Neural crest cell (in vitro differentiated cells): ENCODE data around the gene DOCK3. TPM values are rescaled to one million over a fixed set of nuclear protein-coding genes. Genes with fewer than 3 reads are reported as not detected.
A peak's percentile ranks its signal among the peaks of the same experiment; 100 is the strongest.

Source experiments
- DNase-seq: peaks from one replicate; pipeline ENCODE4 v3.0.0; 2021; ENCODE audit warnings: low read depth, mixed read lengths, low spot score
- H3K27ac Mint-ChIP-seq: one replicate; pipeline ENCODE4 v1.8.0; 2021; ENCODE audit warnings: mild to moderate bottlenecking, mixed read lengths; ENCODE audit not compliant: unreplicated experiment
- H3K27me3 Mint-ChIP-seq: 2 replicates; pipeline ENCODE4 v1.8.0; 2021; ENCODE audit warnings: low read depth, mild to moderate bottlenecking, mixed read lengths
- H3K36me3 Mint-ChIP-seq: 2 replicates; pipeline ENCODE4 v1.8.0; 2021; ENCODE audit warnings: low read depth, mild to moderate bottlenecking, mixed read lengths
- H3K4me1 Mint-ChIP-seq: 2 replicates; pipeline ENCODE4 v1.8.0; 2021; ENCODE audit warnings: mixed read lengths
- H3K4me3 Mint-ChIP-seq: one replicate; pipeline ENCODE4 v1.8.0; 2021; ENCODE audit warnings: mild to moderate bottlenecking, mixed read lengths
- H3K9me3 Mint-ChIP-seq: 2 replicates; pipeline ENCODE4 v1.8.0; 2021; ENCODE audit warnings: mixed read lengths
- total RNA-seq: library from RNA; stranded (reverse); gene quantifications from 2 replicates; pipeline ENCODE4 v1.2.1, GENCODE V29; 2021
- TF ChIP-seq, protein P1 (sequence below): fragments of 200-600 bp; sonication (generic); conservative IDR thresholded peaks from 2 replicates; pipeline ENCODE4 v1.5.0; 2021; ENCODE audit warnings: antibody characterized with exemption, mild to moderate bottlenecking

DOCK3 gene
- total RNA-seq, 1 donor from 2014 or later = 5.0 TPM

DNA sequence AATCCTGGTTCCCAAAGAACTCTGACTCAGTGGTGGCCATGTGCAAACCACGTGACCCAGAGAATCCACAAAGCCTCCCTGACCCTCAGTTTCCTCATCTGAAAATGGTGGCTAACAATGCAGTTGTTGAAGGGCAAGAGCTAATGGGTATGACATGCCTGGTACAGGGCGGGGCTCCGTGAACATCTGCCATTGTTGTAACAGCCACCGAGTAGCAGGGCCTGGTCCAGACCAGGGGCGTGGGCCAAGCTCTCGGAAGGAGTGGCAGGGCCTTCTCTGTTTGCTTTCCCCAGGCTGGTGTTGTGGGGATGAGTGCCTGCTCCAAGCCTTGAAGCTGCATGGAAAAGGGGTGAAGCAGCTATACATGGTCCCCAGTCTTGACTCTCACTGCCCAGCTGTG, 44.3 kb upstream of the DOCK3 start:
- H3K9me3 Mint-ChIP-seq = no peaks in the 10 kb centered on the region
- TF ChIP-seq, protein P1, sequence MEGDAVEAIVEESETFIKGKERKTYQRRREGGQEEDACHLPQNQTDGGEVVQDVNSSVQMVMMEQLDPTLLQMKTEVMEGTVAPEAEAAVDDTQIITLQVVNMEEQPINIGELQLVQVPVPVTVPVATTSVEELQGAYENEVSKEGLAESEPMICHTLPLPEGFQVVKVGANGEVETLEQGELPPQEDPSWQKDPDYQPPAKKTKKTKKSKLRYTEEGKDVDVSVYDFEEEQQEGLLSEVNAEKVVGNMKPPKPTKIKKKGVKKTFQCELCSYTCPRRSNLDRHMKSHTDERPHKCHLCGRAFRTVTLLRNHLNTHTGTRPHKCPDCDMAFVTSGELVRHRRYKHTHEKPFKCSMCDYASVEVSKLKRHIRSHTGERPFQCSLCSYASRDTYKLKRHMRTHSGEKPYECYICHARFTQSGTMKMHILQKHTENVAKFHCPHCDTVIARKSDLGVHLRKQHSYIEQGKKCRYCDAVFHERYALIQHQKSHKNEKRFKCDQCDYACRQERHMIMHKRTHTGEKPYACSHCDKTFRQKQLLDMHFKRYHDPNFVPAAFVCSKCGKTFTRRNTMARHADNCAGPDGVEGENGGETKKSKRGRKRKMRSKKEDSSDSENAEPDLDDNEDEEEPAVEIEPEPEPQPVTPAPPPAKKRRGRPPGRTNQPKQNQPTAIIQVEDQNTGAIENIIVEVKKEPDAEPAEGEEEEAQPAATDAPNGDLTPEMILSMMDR = no peak
- H3K36me3 Mint-ChIP-seq = no peaks in the 10 kb centered on the region
- no peak for DNase-seq
- H3K4me3 Mint-ChIP-seq = no peak overlapping the region
- H3K27ac Mint-ChIP-seq = no peak overlapping the region
- no peaks in the 10 kb centered on the region for H3K27me3 Mint-ChIP-seq
- peaks cover 10% of the 10 kb centered on the region for H3K4me1 Mint-ChIP-seq

DNA sequence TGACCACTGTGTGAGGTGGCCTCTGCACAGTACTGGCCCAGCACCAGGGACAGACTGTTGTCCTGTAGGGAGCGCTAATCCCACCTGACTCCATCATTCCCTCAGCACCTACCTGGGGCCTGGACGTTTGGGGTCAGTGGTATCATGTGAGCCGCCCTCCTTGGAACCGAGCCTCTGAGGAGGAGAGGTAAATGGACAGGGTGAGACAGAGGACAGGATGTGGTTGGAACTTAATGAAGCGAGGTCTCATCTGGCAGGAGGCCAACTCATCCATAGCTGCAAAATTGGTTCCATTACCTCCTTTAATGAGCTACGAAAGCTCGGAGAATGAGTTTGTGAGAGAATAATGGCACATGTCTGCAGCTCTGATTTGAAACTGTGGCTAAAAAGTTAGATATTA, 43.9 kb upstream of the DOCK3 start:
- Mint-ChIP-seq H3K9me3 (no peaks in the 10 kb centered on the region), H3K27ac (no peak overlapping the region), H3K36me3 (no peaks in the 10 kb centered on the region), H3K4me3 (no peak overlapping the region), H3K4me1 (peaks cover 7% of the 10 kb centered on the region), H3K27me3 (no peaks in the 10 kb centered on the region)
- DNase-seq = no peak
- TF ChIP-seq, protein P1 = no peak

DNA sequence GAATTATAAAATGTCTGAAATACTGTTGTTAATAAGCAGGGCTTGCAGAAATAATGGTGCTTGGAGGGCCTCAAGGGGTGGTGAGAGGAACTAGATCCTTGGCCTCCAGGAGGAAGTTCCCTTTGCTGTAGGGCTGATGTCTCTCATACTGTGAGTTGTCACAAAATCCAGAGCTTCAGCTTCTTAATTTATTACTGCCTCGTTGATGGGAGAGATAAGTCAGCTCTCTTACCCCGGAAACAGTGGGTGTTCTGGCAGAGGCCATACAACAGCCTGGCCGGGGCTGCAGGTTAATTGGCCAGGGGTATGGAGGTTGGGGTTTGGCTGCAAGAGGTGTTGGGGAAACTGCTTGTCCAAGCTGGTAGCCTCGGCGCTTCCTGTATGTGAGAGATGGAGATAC, 42.3 kb upstream of the DOCK3 start:
- Mint-ChIP-seq H3K4me1 (peaks cover 18% of the 10 kb centered on the region), H3K36me3 (no peaks in the 10 kb centered on the region), H3K9me3 (no peaks in the 10 kb centered on the region), H3K27me3 (no peaks in the 10 kb centered on the region), H3K27ac (peak overlapping the region; percentile 79), H3K4me3 (no peak overlapping the region)
- TF ChIP-seq, protein P1 = no peak
- no peak for DNase-seq

DNA sequence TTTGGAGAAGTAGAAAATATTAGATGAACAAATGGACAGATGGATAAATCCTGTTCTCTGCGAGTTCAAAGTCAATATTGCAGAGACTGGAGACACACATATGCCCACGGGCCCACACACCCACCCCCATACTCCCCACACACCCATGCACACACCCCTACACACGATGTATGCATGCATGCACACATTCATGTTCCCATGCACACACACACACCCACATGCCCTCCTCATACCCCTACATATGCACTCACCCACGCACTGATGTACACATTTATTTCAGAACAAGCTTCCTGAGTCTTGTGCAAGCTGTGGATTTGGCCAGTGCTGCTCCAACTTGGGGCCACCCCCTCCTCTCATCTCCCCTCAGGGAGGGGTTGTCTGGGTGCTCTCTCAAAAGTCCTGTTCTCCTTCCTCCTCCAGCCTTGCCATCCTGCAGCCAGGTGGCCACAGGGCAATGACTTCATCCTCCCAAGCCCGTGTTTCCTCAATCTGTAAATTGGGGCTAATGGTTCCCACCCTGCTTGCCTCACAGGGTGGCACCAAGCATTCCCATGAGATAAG, 41.4 kb upstream of the DOCK3 start:
- peaks cover 12% of the 10 kb centered on the region for H3K4me1 Mint-ChIP-seq
- no peaks in the 10 kb centered on the region for H3K36me3 Mint-ChIP-seq
- H3K27me3 Mint-ChIP-seq = no peaks in the 10 kb centered on the region
- H3K9me3 Mint-ChIP-seq = no peaks in the 10 kb centered on the region
- H3K4me3 Mint-ChIP-seq = no peak overlapping the region
- no peak for DNase-seq
- TF ChIP-seq, protein P1 = no peak
- no peak overlapping the region for H3K27ac Mint-ChIP-seq

DNA sequence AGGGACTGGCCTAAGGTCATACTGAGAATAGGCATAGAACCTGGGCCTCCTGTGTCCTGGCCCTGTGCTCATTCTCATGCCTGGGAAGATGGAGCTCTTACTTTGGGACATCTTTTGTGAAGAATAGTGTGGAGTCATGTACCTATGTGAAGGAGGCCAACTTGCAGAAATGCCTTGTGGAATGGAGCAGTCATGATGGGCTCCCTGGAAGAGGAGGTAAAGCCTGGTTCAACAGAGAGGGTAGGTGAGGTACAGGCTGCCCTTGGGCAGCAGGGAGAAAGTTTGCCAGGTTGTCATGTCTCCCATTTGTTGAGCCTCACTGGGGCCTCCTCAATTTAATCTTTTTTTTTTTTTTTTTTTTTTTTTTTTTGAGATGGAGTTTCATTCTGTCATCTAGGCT, 39.7 kb upstream of the DOCK3 start:
- Mint-ChIP-seq H3K9me3 (no peaks in the 10 kb centered on the region), H3K27me3 (no peaks in the 10 kb centered on the region), H3K36me3 (no peaks in the 10 kb centered on the region), H3K4me3 (no peak overlapping the region), H3K4me1 (peaks cover 12% of the 10 kb centered on the region), H3K27ac (no peak overlapping the region)
- no peak for DNase-seq
- TF ChIP-seq, protein P1 = no peak
